WERI-Rb-1 (cell line): Measurements from ENCODE around the gene DLL3.

ENCODE experiments used
- DNase-seq: peaks from one replicate; pipeline ENCODE4 v3.0.0-alpha.2; 2020
- H3K27ac ChIP-seq: fragments of 250-450 bp; sonication (Bioruptor Pico); 2 replicates; pipeline ENCODE4 v1.5.1; 2020; ENCODE audit warnings: mild to moderate bottlenecking, moderate library complexity
- H3K27me3 ChIP-seq: fragments of 250-450 bp; sonication (Bioruptor Pico); 2 replicates; pipeline ENCODE4 v1.5.1; 2021; ENCODE audit warnings: mild to moderate bottlenecking, low read depth, moderate library complexity; ENCODE audit not compliant: insufficient read depth, severe bottlenecking
- H3K36me3 ChIP-seq: fragments of 250-450 bp; sonication (Bioruptor Pico); 2 replicates; pipeline ENCODE4 v1.5.1; 2020; ENCODE audit warnings: mild to moderate bottlenecking, moderate library complexity
- H3K4me3 ChIP-seq: 2 replicates; pipeline ENCODE4 v1.5.1; 2011; ENCODE audit warnings: low read depth, mild to moderate bottlenecking, control low read depth, low read length
- H3K9me3 ChIP-seq: fragments of 250-450 bp; sonication (Bioruptor Pico); 2 replicates; pipeline ENCODE4 v1.5.1; 2021; ENCODE audit warnings: mild to moderate bottlenecking, moderate library complexity; ENCODE audit not compliant: severe bottlenecking
- CTCF ChIP-seq: IDR thresholded peaks from 2 replicates; pipeline ENCODE4 v1.5.1; 2011; ENCODE audit warnings: low read depth, mild to moderate bottlenecking, control low read depth, inconsistent platforms, low read length

Gene DLL3

DNA sequence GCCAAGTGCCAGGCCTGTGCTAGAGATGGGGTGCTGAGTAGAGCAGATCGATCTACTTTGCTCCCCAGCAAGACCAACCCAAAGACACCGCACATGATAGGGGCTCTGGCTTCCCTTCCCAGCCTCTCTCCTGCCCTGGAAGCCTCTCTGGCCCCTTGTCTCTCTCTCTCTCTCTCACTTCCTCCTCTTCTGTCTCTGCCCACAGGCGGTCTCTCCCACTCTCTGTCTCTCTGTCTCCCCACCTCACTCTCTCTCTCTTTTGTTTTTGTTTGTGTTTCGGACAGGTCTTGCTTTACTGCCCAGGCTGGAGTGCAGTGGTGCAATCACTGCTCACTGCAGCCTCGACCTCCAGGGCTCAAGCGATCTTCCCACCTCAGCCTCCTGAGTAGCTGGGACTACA, 17.5 kb downstream of the DLL3 start:
- Histone ChIP-seq H3K4me3 (no peak overlapping the region), H3K27ac (no peak overlapping the region), H3K36me3 (no peaks in the 10 kb centered on the region), H3K27me3 (no peaks in the 10 kb centered on the region), H3K9me3 (no peaks in the 10 kb centered on the region)
- no peak for TF ChIP-seq CTCF
- DNase-seq, result no peak

DNA sequence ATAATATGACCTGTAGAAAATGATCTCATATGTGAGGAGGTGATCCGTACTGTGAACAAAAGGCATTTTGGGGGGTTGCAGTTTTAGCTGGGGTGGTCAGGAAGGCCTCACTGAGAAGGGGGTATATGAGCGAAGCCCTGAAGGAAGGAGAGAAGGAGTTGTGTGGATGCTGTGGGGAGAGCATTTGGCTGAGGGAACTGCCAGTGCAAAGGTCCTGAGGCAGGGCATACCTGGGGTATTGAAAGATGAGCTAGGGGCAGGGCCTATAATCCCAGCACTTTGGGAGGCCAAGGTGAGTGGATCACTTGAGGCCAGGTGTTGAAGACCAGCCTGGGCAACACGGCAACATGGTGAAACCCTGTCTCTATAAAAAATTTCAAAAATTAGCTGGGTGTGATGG, 18.7 kb downstream of the DLL3 start:
- H3K9me3 ChIP-seq, result no peaks in the 10 kb centered on the region

DNA sequence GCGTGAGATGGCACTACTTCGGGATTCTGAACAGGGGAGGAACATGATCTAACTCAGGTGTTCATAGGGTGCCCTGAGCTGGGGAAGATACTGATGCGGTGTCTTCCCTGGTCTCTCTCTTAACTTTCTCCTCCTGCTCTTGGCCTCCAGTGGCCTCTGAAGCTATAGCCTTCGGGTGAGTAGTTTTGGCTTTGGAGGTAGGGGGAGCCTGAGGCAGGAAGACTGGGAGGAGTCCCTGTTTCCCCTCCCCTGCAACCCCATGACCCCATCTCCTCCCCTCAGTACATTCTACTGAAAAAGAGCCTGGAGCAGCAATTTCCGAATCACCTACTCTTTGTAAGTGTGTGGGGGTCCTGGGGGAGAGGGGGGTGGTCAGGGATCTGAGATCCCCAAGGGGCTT, 19.7 kb downstream of the DLL3 start:
- no peaks in the 10 kb centered on the region for H3K9me3 ChIP-seq
- H3K36me3 ChIP-seq, result no peaks in the 10 kb centered on the region
- no peak overlapping the region for H3K27ac ChIP-seq
- H3K4me3 ChIP-seq, result no peak overlapping the region
- no peaks in the 10 kb centered on the region for H3K27me3 ChIP-seq
- no peak for TF ChIP-seq CTCF
- DNase-seq, result no peak

More for the DNA sequence above, 18.7 kb downstream of the DLL3 start:
- Histone ChIP-seq H3K4me3 (no peak overlapping the region), H3K36me3 (no peaks in the 10 kb centered on the region), H3K27ac (no peak overlapping the region), H3K27me3 (no peaks in the 10 kb centered on the region)
- TF ChIP-seq CTCF, result no peak
- DNase-seq, result no peak

GRCh38 chr19:39518975-39519374, 20.2 kb downstream of the DLL3 start:
- Histone ChIP-seq H3K36me3 (no peaks in the 10 kb centered on the region), H3K27ac (no peak overlapping the region), H3K9me3 (no peaks in the 10 kb centered on the region), H3K27me3 (no peaks in the 10 kb centered on the region), H3K4me3 (no peak overlapping the region)
- no peak for DNase-seq
- TF ChIP-seq CTCF, result no peak

DNA sequence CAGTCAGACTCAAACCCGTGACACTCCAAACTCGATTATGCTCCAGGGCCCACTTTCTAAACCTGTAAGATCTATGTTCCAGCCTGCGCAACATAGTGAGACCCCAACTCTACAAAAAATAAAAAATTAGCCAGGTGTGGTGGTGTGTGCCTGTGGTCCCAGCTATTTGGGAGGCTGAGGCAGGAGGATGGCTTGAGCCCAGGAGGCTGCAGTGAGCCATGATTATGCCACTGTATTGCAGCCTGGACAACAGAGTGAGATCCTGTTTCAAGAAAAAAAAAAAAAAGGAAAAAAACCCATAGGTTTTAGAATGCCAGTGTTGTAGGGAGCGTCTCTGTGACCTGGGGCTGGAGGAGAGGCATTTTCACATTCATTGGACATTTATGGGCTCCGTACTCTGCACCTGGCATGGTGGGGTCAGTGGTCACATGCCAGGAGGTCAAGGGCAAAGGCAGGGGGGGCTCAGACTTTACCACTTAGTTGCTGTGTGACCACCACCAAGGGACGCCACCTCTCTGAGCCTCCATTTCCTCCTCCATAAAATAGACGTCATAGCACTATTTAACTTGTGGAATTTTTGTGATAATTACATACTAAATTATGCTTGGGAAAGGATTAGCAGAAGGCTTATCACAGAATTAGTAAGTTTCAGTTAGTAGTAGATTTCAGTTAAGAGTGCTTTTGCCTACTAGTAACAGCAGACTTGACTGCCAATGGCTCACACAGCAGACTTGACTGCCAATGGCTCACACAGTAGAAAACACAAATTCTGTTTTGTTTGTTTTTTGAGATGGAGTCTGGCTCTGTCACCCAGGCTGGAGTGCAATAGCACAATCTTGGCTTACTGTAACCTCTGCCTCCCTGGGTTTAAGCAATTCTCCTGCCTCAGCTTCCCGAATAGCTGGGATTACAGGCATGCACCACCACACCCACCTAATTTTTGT, 22.1 kb downstream of the DLL3 start:
- Histone ChIP-seq H3K36me3 (no peaks in the 10 kb centered on the region), H3K9me3 (no peaks in the 10 kb centered on the region), H3K27me3 (no peaks in the 10 kb centered on the region), H3K27ac (no peak overlapping the region), H3K4me3 (no peak overlapping the region)
- no peak for TF ChIP-seq CTCF
- DNase-seq, result no peak
